Progenitor cell of endocrine pancreas (in vitro differentiated cells): ENCODE measurements around the gene ALPK3. TPM values are rescaled to one million over a fixed set of nuclear protein-coding genes. Genes with fewer than 3 reads are reported as not detected.
A peak's percentile ranks its signal among the peaks of the same experiment; 100 is the strongest.

ENCODE experiments used
- DNase-seq: peaks from one replicate; pipeline ENCODE4 v3.0.0; 2021; ENCODE audit warnings: low spot score; ENCODE audit not compliant: unreplicated experiment
- H3K27ac Mint-ChIP-seq: 2 replicates; pipeline ENCODE4 v1.8.0; 2021; ENCODE audit warnings: mild to moderate bottlenecking, moderate library complexity, mixed read lengths
- H3K27me3 Mint-ChIP-seq: 2 replicates; pipeline ENCODE4 v1.8.0; 2021; ENCODE audit warnings: mixed read lengths
- H3K36me3 Mint-ChIP-seq: 2 replicates; pipeline ENCODE4 v1.8.0; 2022; ENCODE audit warnings: mixed read lengths; ENCODE audit not compliant: insufficient read depth
- H3K4me1 Mint-ChIP-seq: 2 replicates; pipeline ENCODE4 v1.8.0; 2021; ENCODE audit warnings: low read depth, mixed read lengths
- H3K4me3 Mint-ChIP-seq: 2 replicates; pipeline ENCODE4 v1.8.0; 2021; ENCODE audit warnings: low read depth, mild to moderate bottlenecking, moderate library complexity, mixed read lengths
- H3K9me3 Mint-ChIP-seq: 2 replicates; pipeline ENCODE4 v1.8.0; 2021; ENCODE audit warnings: low read depth, mixed read lengths
- CTCF ChIP-seq: fragments of 200-600 bp; sonication (generic); IDR thresholded peaks from one replicate; pipeline ENCODE4 v1.5.0; 2021; ENCODE audit warnings: antibody characterized with exemption, mild to moderate bottlenecking; ENCODE audit not compliant: unreplicated experiment
- total RNA-seq: library from RNA; stranded (reverse); gene quantifications from 2 replicates; pipeline ENCODE4 v1.2.1, GENCODE V29; 2021

ALPK3 gene
- total RNA-seq, 1 donor from 2014 or later = 122 TPM

DNA sequence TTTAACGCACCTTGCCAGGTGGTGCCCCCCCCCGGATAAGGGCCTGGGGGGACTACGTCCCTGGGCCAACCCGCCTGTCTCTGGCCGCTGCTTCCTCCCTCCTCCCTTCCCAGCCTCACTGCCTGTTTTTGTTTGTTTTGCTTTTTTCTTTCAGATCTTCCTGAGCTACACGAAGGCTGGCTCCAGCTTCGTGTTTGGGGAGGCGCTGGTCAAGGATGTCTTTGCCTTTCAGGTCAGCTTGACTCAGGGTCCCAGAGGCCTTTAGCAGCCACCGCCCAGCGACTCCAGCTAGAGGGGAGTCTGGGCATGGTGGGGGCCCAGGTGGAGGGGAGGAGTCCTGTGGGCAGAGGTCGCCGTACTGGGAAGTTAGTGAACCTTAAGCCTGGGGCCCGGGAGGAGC is 91.4 kb downstream of the ALPK3 start:
- TF ChIP-seq CTCF = no peak
- DNase-seq = no peak
- Mint-ChIP-seq H3K36me3 (no peaks in the 10 kb centered on the region), H3K27me3 (no peaks in the 10 kb centered on the region), H3K9me3 (no peaks in the 10 kb centered on the region), H3K4me1 (peaks cover 6% of the 10 kb centered on the region), H3K27ac (peak overlapping the region; percentile 46), H3K4me3 (no peak overlapping the region)

DNA sequence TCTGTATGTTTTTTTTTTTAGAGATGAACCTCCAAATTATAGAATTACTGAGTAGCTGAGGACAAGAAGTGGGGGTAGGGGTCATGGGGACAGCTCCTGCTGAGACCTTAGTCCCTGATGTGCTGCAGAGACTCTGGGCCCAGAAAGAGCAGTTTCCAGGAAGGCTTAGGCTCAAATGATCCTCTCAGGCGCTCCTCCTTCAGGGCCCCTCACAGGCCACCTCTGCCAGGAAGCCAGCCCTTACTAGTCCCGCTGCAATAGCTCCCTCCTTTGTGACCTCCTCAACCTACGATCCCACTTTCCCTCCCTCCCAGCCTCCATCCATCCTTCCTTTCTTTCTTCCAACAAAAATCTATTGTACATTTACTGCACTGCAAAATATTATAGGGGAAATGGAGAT is 91.9 kb downstream of the ALPK3 start:
- Mint-ChIP-seq H3K9me3 (no peaks in the 10 kb centered on the region), H3K27ac (no peak overlapping the region), H3K27me3 (no peaks in the 10 kb centered on the region), H3K36me3 (no peaks in the 10 kb centered on the region), H3K4me1 (peaks cover 6% of the 10 kb centered on the region), H3K4me3 (no peak overlapping the region)
- DNase-seq = no peak
- TF ChIP-seq CTCF = no peak

- Mint-ChIP-seq H3K4me1 (peaks cover 6% of the 10 kb centered on the region), H3K36me3 (no peaks in the 10 kb centered on the region), H3K4me3 (no peak overlapping the region), H3K9me3 (no peaks in the 10 kb centered on the region), H3K27me3 (peaks cover under 1% of the 10 kb centered on the region), H3K27ac (no peak overlapping the region)
- DNase-seq = no peak
- TF ChIP-seq CTCF = no peak
Measured at GRCh38 chr15:84909782-84910181, 92.6 kb downstream of the ALPK3 start.

DNA sequence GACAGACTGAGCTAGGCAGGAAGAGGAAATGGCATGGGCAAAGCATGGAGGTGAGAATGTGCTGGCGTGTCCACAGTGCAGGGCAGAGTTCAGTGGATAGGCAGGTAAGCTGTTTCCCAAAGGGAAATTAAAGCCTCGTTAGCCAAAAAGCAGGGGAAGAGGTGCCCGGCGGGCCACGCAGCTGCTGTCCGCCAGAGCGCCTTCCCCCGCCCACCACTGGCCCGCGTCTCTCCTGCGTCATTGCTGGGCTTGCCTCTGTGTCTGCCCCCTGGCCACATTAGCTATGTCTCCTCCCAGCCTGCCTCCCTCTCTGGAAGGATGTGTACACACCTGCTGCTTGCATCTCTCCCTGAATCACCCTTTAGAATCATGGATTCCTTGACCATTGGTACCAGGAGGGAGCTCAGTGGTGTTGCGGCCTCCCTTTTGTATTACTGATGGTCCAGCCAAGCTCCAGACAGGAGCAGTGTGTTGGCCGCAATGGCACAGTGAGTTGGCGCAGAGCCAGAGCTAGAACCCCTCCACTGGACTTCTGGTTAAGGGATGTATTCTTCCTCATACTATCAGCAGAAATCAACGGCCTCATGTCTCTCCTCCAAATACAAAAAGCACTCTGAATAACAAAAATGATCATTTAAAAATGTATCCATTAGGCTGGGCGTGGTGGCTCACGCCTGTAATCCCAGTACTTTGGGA is 93.9 kb downstream of the ALPK3 start:
- TF ChIP-seq CTCF = no peak
- Mint-ChIP-seq H3K9me3 (no peaks in the 10 kb centered on the region), H3K27me3 (peaks cover 7% of the 10 kb centered on the region), H3K4me1 (peaks cover 7% of the 10 kb centered on the region), H3K27ac (no peak overlapping the region), H3K36me3 (no peaks in the 10 kb centered on the region), H3K4me3 (no peak overlapping the region)
- no peak for DNase-seq

GRCh38 chr15:84911879-84912660 is 94.9 kb downstream of the ALPK3 start:
- Mint-ChIP-seq H3K4me3 (no peak overlapping the region), H3K36me3 (no peaks in the 10 kb centered on the region), H3K27ac (peak overlapping the region; percentile 60), H3K9me3 (no peaks in the 10 kb centered on the region), H3K27me3 (peaks cover 7% of the 10 kb centered on the region), H3K4me1 (peaks cover 7% of the 10 kb centered on the region)
- TF ChIP-seq CTCF = no peak
- DNase-seq = no peak
